GM19035 (cell line): ENCODE results near the gene SCGB3A1.

Source experiments
- ATAC-seq: cut with Tn5 transposase; IDR thresholded peaks from one replicate; pipeline ENCODE4 v1.9.1; 2021; ENCODE audit not compliant: unreplicated experiment

Gene SCGB3A1

DNA sequence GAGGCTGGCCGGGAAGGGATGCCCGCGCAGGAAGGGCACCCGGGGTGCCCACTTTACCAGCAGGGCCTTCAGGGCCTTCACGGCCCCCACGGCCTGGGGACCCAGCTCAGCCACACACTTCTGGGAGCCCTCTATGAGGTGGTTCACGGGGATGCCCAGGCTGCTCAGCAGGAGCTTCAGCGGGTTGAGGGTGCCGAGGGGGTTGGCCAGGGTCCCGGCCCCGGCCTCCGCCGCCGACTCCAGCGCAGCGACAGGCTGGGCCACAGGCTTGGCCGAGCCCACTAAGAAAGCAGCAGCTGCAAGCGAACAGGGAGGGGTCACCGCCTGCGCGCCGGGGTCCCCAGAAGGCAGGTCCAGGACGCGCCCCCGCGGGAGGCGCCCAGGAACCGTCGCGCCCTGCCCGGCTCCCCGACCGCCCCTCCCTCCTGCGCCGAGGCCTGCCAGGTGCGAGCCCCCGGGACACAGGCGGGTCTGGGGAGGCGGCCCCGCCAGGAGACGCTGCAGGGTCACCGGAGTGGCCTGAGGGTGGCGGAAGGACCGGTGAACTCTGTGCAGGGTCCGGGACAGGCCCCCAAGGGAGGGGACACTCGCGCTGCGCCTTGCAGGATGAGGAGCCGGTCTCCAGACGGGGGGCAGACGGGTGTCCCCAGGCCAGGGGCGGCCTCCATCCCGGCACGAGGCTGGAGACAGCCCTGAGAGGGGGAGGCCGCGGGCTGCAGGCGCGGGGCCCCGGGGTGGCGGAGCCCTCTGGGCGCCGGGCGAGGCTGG lies 572 bp downstream of the SCGB3A1 start:
- no peak for ATAC-seq

DNA sequence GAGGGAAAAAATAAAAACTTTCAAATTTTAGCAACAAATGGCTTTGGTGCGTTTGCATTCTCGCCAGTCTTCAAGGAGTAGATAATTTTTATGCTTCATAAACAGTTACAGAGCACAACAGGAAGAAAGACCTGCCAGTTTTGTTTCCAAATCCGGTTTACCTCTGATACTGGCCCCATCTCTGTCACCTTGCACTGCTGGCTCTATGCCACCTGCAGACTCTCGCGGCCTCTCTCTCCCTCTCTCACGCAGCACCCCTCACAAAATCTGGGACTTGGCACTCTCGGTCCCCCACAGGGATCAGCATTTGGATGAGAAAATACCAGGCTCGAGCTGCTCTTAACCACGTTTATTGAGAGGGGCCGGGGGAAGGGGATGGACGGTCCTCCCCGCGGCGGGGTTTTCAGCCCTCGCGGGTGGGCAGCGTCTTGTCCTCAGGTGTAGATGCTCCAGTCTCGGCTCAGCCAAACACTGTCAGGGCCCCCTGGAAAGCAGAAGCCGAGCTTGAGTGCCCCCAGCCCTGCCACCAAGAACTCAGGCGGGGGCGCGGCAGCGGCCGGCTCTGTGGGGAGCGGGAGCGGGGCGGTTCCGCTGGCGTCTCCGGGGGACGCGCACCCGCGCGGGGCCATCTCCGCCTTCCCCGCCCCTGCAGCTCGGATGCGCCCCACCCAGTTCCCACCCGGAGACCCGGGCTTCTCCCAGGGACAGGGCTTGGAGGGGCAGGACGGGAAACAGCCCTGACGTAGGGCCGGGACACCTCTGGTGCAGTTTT lies 1.3 kb downstream of the SCGB3A1 start:
- ATAC-seq = no peak

DNA sequence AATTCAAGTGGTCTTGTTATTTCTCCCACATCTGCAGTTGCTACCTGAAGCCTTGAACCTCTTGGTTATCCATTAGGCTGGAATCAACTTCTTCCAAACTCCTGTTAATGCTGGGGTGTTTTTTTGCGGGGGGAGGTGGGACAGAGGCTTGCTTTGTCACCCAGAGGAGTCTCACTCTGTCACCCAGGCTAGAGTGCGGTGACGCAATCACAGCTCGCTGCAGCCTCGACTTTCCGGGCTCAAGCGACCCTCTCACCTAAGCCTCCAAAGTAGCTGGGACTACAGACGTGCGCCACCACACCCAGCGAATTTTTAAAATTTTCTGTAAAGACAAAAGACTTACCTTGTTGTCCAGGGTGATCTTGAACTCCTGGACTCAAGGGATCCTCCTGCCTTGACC lies 4.4 kb downstream of the SCGB3A1 start:
- no peak for ATAC-seq

DNA sequence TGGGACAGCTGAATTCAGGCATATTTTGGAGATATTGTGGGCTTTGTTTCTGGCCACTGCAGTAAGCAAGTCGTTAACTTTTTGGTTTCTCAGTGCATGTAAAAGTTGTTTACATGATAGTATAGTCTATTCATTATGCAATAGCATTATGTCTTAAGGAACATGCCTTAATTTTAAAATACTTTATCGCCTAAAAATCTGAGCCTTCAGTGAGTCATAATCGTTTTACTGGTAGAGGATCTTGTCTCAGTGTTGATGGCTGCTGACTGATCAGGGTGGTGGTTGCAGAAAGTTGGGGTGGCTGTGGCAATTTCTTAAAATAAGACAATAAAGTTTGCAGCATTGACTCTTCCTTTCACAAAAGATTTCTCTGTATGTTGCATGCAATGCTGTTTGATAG lies 5.1 kb downstream of the SCGB3A1 start:
- no peak for ATAC-seq

DNA sequence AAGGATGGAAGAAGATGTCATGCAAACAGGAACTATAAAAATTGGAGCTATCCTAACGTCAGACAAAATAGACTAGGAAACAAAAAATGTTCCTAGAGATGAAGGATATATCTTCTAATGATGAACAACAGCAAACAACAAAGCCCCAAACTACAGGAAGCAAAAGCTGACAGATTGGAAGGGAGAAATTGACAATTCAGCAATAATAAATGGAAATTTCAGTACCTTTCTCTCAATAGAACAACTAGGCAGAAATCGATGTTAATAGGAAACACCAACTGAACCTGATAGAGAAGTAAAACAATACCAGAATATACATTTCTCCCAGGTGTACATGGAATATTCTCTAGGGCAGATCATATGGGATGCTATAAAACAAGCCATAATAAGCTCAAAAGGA lies 7.6 kb downstream of the SCGB3A1 start:
- no peak for ATAC-seq

DNA sequence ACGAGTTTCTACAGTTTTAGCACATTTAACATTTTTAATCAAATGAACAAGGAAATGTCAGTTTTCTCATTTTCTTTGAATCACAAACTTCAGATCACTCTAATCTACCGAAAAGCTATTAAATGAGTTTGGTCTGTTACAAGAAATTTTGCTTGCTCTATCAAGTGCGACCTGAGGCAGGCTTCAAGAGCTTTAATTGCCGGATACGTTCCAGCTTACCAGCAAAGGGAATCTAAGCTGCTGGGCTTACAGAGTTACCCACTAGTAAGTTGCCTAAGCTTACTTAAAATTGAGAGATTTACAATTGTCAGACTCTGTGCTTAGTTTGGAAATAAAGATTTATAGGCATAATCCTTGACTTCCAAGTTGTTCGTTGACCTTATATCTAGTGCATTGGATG lies 10.6 kb downstream of the SCGB3A1 start:
- ATAC-seq = no peak

DNA sequence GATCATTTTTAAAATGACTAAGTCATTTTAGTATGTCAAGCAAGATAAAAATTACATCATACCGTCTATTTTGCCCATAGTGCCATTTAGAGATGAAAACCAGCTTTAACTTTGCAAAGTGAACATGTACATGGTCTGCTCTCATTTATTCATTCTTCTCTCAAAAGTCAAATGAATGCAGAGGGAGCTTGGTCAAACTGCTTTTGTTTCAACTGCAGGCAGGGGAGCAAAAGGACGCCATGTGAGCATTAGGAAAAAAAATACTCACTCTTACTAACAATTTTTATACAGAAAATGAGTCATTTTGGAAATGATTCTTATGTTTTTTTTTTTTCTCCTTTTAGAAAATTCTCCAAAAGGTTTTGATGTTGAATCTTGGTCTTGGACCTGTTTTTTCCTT lies 15.7 kb downstream of the SCGB3A1 start:
- ATAC-seq = no peak

DNA sequence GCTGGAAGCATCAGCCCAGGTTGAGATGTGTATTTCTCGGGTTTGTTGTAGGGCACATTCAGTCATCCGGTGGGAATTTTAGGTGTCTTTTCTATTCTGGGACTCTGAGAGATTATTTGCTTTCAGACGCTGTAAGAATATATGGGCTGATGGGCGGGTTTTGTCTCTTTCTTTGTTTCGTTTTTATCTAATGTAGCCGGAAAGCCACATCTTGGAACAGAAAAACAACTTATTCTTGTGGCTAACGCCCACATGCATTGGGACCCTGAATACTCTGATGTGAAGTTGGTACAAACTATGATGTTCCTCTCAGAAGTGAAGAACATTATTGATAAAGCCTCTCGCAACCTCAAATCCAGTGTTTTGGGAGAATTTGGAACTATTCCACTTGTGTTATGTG lies 22.4 kb downstream of the SCGB3A1 start:
- ATAC-seq = no peak

DNA sequence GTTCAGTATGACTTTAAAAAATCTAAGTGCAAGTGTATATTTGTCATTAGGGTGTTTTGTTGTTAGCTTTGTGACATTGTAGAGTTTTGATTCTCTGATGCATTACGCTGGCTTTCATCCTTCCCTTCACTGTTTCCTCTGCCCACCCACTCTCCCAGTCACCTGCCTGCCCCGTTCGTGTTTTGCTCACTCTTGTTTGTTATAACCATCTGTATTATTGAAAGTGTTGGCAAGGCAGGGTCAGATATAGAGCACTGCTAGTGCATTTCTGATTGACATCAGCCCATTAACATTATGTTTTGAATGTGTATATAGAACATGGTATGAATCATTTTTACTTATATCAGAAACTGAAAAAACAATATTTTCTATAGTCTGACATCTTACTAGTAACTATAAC lies 27.3 kb downstream of the SCGB3A1 start:
- no peak for ATAC-seq

DNA sequence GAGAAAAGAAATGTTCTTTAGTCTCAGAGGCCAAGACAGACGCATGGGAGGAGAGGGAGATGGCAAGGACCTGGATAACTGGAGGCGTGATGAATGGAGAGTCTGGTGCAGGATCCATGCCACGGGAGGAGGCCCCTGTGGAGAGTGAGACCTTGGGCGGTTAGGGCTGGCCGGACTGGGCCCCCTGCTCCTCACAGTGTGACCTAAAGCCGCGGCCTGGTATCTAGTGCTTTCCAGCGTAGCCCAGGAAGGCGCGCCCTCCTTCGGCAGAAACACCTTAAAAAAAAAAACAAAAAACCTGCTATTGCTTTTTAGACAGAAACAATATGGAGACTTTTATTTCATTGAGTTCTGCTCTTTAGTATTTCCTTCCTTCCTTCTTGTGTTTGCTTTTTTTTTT lies 33.1 kb downstream of the SCGB3A1 start:
- no peak for ATAC-seq

DNA sequence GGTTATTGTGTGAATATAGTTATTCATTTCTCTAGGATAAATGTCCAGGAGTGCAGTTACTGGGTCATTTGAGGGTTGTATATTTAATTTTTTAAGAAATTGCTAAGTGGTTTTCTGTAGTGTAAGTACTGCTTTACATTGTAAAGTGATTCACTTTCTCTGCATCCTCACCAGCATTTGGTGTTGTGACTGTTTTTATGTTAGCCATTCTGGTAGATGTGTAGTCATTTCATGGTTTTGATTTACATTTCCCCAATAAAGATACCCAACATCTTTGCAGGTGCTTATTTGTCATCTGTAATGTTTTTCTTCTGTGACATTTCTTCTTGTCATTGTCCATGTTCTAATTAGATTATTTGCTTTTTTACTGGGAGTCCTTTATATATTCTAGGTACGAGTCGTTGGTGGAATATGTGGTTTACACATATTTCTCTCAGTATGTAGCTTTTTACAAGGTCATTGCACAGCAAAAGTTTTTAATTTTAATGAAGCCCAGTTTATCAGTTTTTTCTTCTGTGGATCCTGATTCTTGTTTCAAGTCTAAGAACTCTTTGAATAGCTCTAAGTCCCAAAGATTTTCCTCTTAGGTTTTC lies 34.0 kb downstream of the SCGB3A1 start:
- ATAC-seq = no peak

DNA sequence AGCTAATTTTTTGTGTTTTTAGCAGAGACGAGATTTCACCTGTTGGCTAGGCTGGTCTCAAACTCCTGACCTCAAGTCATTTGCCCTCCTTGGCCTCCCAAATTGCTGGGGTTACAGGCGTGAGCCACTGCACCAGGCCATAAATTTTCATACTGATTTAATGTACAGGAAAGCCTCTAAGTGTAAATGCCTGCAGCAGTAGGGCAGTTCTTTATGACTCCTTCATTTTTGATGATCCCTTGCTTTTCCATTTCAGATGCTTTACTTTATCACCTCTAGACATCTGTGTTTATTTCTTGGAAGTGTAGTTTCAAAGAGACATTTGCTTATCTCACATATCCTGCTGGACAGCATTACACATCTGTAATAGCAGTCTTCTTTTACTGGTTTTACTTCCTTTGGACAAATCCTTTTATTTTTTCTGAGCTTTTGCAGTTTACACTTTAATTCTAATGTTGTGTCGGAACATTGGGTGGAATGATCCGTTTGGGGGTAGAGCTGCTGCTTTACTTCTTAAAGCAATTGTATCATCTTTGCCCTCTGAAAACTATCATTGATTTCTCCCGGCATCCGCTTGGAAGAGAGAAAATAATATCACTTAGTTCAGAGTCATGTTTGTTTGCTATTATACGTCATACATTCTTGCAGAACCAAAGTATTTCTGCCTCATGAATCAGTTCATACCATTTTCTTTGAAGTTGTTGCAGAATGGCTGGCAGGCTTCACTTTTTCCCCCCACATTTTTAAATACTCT lies 36.0 kb downstream of the SCGB3A1 start:
- ATAC-seq = no peak

DNA sequence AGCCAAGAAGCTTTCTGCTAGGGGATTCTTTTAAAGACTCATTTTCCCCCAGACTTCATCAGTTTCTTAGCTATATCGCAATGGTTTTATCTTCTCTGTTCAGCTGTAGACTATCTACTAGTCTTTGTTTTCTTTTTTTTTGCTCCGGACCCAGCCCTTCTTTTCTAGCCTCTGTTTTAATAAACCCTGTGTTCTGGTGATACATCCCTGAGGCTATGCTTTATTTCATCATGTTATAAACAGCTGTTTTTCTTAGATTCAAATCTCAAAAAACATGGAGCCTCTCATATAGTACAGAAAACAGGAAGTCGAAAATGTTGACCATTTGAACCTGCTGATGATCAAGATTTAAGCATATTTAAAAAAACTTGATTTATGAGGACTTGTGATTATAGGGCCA lies 37.8 kb downstream of the SCGB3A1 start:
- no peak for ATAC-seq

DNA sequence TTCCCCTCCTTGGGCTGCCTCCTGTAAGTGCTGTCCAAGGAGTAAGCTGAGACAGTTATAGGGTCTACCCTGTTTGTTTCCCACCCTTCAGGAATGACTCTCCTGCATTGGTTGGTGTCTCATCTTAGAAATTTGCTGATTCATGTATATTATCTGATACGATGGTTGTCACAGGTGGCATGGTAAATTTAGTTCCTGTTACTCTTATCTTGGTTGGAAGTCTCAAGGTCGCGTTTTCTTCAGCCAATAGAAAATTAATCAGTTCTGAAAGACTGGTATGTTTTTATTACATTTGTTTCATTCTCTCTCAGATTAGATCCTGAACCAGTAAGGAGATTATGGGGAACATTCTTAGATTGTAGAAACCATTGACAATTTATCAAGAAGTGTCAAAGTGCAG lies 42.7 kb downstream of the SCGB3A1 start:
- no peak for ATAC-seq

DNA sequence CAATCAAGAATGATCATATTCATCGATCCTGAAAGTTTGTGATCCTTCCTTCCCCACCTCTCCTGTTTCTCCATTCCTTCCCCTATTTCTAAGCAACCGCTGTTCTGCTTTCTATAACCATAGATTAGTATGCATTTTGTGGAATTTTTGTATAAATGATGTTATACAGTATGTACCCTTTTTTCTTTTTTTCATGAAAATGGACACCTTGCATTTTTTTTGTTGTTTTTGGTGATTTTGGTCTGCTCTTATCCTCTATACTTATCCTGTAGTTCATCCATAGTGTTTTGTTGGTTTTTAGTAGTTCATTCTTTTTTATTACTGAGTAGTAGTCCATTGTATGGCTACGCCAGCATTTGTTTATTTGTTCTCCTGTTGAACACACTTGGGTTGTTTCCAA lies 46.1 kb downstream of the SCGB3A1 start:
- no peak for ATAC-seq

DNA sequence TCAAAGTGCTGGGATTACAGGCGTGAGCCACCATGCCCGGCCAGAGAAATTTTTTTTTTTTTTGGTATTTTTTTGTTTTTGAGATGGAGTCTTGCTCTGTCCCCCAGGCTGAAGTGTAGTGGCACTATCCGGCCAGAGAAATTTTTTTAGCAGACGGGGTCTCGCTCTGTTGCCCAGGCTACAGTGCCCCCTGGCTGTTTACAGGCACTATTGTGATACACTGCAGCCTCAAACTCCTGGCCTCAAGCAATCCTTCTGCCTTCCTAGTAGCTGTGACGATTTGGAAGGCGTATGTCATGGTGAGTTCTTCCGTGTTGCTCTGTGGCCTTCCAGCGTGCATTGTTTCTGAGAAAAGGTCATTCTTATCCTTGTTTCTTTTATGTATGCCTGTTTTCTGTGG lies 49.6 kb downstream of the SCGB3A1 start:
- no peak for ATAC-seq
